PFSK-1 (cell line): ENCODE data around the gene BCL11B.

Experiments
- FOXP2 ChIP-seq: optimal IDR thresholded peaks from 2 replicates; pipeline ENCODE3; 2011; ENCODE audit warnings: borderline replicate concordance, control low read depth, inconsistent platforms; ENCODE audit not compliant: insufficient read depth; ENCODE audit errors: extremely low read length, extremely low read depth
- POLR2AphosphoS5 ChIP-seq: IDR thresholded peaks from 2 replicates; pipeline ENCODE4 v1.6.1; 2012; ENCODE audit warnings: low read depth, mild to moderate bottlenecking, control low read depth, low read length, moderate library complexity
- SIN3A ChIP-seq: IDR thresholded peaks from 2 replicates; pipeline ENCODE4 v1.6.1; 2012; ENCODE audit warnings: mild to moderate bottlenecking, low read length, moderate library complexity, borderline replicate concordance; ENCODE audit not compliant: insufficient read depth
- TAF1 ChIP-seq: IDR thresholded peaks from 2 replicates; pipeline ENCODE4 v1.6.1; 2012; ENCODE audit warnings: low read length, control low read depth, borderline replicate concordance; ENCODE audit not compliant: insufficient read depth
- TF ChIP-seq, protein P1 (sequence below), 2 experiments: IDR thresholded peaks; 2 replicates each; pipeline versions ENCODE4 v1.6.1 to v1.8.0; 2011 to 2012; ENCODE audit warnings: low read depth in 2 of 2, low read length in 2 of 2, control low read depth in 1 of 2, inconsistent platforms in 1 of 2, mild to moderate bottlenecking in 1 of 2, moderate library complexity in 1 of 2; ENCODE audit not compliant: insufficient read depth in 1 of 2

Gene BCL11B

DNA sequence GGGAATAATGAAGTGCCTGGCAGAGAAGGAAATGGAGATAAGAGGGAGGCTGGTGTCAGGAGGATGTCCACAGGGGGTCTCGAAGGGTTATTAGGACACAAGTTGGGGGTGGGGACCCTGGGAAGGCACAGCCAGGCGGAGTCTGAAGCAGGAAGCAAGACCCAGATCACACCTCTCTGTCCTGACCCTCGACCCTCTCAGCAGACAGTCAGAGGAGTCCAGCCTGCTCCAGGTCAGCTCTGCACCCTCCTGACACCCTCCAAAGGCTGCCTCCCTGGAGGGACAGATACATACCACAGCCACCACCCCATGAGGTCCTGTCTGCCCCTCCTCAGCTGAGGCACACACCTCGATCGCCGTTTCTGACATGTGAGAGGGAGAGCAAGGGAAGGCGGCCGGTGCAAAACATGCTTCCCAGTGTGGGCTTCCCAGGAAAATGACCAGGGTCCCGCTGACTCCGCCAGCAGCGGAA is 9.0 kb downstream of the BCL11B start:
- TF ChIP-seq TAF1 = no peak
- TF ChIP-seq, protein P1, sequence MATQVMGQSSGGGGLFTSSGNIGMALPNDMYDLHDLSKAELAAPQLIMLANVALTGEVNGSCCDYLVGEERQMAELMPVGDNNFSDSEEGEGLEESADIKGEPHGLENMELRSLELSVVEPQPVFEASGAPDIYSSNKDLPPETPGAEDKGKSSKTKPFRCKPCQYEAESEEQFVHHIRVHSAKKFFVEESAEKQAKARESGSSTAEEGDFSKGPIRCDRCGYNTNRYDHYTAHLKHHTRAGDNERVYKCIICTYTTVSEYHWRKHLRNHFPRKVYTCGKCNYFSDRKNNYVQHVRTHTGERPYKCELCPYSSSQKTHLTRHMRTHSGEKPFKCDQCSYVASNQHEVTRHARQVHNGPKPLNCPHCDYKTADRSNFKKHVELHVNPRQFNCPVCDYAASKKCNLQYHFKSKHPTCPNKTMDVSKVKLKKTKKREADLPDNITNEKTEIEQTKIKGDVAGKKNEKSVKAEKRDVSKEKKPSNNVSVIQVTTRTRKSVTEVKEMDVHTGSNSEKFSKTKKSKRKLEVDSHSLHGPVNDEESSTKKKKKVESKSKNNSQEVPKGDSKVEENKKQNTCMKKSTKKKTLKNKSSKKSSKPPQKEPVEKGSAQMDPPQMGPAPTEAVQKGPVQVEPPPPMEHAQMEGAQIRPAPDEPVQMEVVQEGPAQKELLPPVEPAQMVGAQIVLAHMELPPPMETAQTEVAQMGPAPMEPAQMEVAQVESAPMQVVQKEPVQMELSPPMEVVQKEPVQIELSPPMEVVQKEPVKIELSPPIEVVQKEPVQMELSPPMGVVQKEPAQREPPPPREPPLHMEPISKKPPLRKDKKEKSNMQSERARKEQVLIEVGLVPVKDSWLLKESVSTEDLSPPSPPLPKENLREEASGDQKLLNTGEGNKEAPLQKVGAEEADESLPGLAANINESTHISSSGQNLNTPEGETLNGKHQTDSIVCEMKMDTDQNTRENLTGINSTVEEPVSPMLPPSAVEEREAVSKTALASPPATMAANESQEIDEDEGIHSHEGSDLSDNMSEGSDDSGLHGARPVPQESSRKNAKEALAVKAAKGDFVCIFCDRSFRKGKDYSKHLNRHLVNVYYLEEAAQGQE (IDR thresholded peaks at IDR 0.05; ENCODE audit: insufficient read depth in 1 of 2, low read depth in 2 of 2, low read length in 2 of 2) = no peak
- TF ChIP-seq SIN3A = no peak
- no peak for TF ChIP-seq POLR2AphosphoS5
- TF ChIP-seq FOXP2 = no peak

DNA sequence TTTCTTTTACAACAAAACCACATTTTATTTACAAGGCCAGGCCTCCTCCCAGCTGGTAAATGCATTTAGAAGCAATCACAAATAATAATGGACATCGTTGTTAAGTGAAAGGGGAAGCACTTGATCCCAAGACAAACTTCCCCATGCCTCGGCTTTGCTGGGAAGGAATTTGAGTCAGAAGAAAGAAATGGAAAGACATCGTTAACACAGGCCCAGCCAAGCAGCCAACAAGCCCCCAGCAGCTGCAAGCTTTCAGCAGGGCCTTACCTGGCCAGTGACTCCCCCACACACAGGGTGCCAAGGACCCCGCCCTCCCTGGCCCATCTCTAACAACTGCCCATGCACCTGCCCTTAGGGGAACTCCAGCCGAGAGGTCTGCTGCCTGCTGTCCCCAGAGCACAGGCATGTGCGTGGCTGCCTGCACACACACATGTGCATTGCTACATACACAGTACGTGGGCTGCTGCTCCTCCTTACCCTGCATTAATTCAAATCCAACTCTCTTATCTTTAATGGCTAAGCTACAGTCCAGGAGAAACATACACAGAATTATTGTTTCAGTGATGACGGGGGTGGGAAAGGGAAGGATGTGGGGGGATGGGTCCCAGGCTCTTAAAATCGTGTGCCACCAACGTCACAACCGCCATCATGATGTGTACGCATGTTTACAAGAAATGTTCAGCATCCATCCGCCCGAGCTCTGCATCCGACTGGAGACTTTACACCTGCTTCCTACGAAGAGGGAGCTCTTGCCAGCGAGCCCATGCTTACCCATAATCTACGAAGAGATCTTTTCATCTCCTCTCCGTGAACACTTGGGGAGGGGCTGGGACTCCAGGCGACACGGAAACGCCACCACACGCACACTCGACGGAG is 9.8 kb downstream of the BCL11B start:
- TF ChIP-seq FOXP2 = no peak
- TF ChIP-seq, protein P1 (IDR thresholded peaks at IDR 0.05; ENCODE audit: insufficient read depth in 1 of 2, low read depth in 2 of 2, low read length in 2 of 2) = no peak
- no peak for TF ChIP-seq TAF1
- TF ChIP-seq POLR2AphosphoS5 = no peak
- TF ChIP-seq SIN3A = no peak

DNA sequence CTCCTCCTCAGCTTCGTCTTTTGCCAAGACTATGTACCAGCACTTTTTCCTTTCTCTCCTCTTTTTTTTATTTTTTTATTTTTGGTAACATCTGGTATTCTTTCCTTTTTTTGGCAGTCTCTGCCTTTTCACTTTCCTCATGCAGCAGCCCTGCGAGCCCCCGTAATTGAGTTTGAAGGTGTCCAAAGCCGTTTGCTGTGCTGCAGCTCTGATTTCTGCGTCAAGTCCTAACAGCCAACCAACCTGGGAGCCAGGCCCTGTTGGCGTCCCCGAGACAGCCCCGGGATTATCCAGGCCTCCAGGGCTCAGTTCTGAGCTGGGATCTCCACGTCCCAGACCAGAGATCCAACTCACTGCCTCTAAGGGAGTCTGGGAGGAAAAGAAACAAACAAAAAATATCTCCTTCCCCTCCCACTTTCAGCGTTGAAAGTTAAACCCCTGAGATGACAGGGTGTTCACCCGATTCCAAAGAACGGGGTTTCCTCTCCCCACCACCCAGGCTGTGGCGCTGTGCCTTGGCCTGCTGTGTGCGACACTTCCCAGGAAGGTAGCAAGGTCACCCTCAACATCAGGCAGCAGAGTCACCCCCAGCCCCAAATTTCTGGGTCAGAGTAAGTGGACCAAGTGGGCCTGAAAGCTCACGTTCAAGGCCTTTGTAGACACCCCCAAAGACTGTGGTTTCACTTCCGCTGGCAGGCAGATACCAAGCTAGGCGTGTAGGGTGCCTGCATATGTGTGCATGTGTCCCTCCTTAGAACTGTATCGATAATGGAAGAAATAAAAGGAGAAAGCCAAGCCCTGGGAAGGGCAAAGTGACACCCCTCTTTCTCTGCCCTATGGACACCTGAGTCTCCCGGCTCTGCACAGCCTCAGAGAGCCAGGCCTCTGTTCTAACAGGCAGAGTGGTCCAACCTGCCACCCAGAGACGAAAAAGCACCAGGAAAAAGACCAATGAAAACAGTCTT is 11.1 kb downstream of the BCL11B start:
- TF ChIP-seq TAF1 = no peak
- TF ChIP-seq FOXP2 = no peak
- TF ChIP-seq, protein P1 (IDR thresholded peaks at IDR 0.05; ENCODE audit: insufficient read depth in 1 of 2, low read depth in 2 of 2, low read length in 2 of 2) = no peak
- TF ChIP-seq SIN3A = no peak
- TF ChIP-seq POLR2AphosphoS5 = no peak

DNA sequence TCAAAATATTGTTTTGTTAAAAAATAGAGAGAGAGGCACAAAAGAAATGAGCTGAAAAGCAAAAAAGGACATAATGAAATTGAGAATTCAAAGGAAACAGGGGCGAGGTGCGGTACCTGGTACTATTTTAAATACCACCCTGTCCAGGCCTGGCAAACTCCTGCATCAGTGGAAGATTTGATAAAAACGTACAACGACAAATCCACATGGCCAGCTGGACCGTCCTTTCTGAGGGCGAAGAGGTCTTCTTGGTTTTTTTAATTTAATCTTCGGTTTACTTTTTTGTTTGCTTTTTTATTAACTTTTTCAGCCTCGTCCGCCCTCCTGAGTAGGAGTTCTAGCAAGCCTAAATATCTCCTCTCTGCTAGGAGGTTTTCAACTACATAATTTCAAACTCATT is 11.9 kb downstream of the BCL11B start:
- TF ChIP-seq, protein P1 (IDR thresholded peaks at IDR 0.05; ENCODE audit: insufficient read depth in 1 of 2, low read depth in 2 of 2, low read length in 2 of 2) = no peak
- no peak for TF ChIP-seq SIN3A
- no peak for TF ChIP-seq TAF1
- no peak for TF ChIP-seq POLR2AphosphoS5
- TF ChIP-seq FOXP2 = no peak
